Measurements from ENCODE around the gene KIF1B. TPM values are rescaled to one million over a fixed set of nuclear protein-coding genes. Genes with fewer than 3 reads are reported as not detected.

KIF1B gene
- total and polyA plus RNA-seq, 9 of the 15 experiments (the other 6 are each of a cell fraction or from before 2014, with no cell fraction given), result 2.8 to 19.8 (median 11.9) TPM

- FAIRE-seq (no peak), ATAC-seq (no peak; the same call in 2 of the 3 replicates), DNase-seq (ENCODE audit: extremely low read depth in 1 of 4, low spot score in 3 of 4) (no peak)
- ChIA-PET POLR2A (interaction anchor here (0.6 to 1.8 kb wide), 2 partner anchors 11 to 23 kb away, joined by 3 to 7 read pairs; no protein-coding TSS in a partner anchor), CTCF (ENCODE audit: low intra/inter-chr PET ratio) (no interaction called here)
- no peak overlapping the region for H3K4me2 ChIP-seq (ENCODE audit: insufficient read depth, low read length)
- no peaks in the 10 kb centered on the region for H4K20me1 ChIP-seq (replicated peaks; ENCODE audit: control insufficient read depth, insufficient read depth, low read length)
- no TSS peak for BruUV-seq (replicated peaks)
- no peak overlapping the region for H2AFZ ChIP-seq (ENCODE audit: low read depth, low read length)
- in situ Hi-C loops (cut with MboI) (no loop called here), intact Hi-C loops (cut with micrococcal nuclease) (no loop called here)
- TF ChIP-seq RBFOX2 (IDR thresholded peaks at IDR 0.05; ENCODE audit: low read depth, low read length) (no peak), DPF2 (IDR thresholded peaks at IDR 0.05) (no peak)
- no peaks in the 10 kb centered on the region; a peak in 1 of 5 replicates for H3K4me1 ChIP-seq (replicated peaks in 1 of 2; ENCODE audit: control insufficient read depth in 2 of 2, insufficient read depth in 2 of 2, low read length in 2 of 2)
- H3K4me3 ChIP-seq, result no peak overlapping the region
- no peak overlapping the region for H3K9ac ChIP-seq (ENCODE audit: insufficient read depth in 1 of 2, low read depth in 2 of 2, low read length in 2 of 2)
- H3K27ac ChIP-seq (ENCODE audit: extremely low read depth, low read depth, low read length), result no peak overlapping the region
- peaks cover 7% of the 10 kb centered on the region; the same call in 1 of the 3 replicates for H3K79me2 ChIP-seq (ENCODE audit: control insufficient read depth, insufficient read depth, low read length)
- H3K27me3 ChIP-seq (ENCODE audit: control insufficient read depth in 2 of 2, insufficient read depth in 2 of 2, low read length in 2 of 2), result no peaks in the 10 kb centered on the region
- WGBS (ENCODE audit: insufficient coverage, low coverage, missing lambda C conversion rate), result 52% methylated on average over 2 of the region's 2 CpGs
- H3K9me1 ChIP-seq (ENCODE audit: control insufficient read depth, insufficient read depth, low read length), result no peaks in the 10 kb centered on the region
- H3K9me3 ChIP-seq (replicated peaks; ENCODE audit: control insufficient read depth, insufficient read depth, low read depth, low read length), result no peaks in the 10 kb centered on the region
- H3K36me3 ChIP-seq (ENCODE audit: control insufficient read depth, insufficient read depth, low read length), result no peaks in the 10 kb centered on the region
These were observed 18.2 kb downstream of the KIF1B start for GRCh38 chr1:10228528-10228927.

GRCh38 chr1:10229903-10230302 is 19.5 kb downstream of the KIF1B start:
- no peaks in the 10 kb centered on the region; a peak in 1 of 5 replicates for H3K4me1 ChIP-seq (replicated peaks in 1 of 2; ENCODE audit: control insufficient read depth in 2 of 2, insufficient read depth in 2 of 2, low read length in 2 of 2)
- H3K9me3 ChIP-seq (replicated peaks; ENCODE audit: control insufficient read depth, insufficient read depth, low read depth, low read length), result no peaks in the 10 kb centered on the region
- H3K27me3 ChIP-seq (ENCODE audit: control insufficient read depth in 2 of 2, insufficient read depth in 2 of 2, low read length in 2 of 2), result no peaks in the 10 kb centered on the region
- H3K79me2 ChIP-seq (ENCODE audit: control insufficient read depth, insufficient read depth, low read length), result peaks cover 7% of the 10 kb centered on the region; the same call in 1 of the 3 replicates
- DNase-seq (ENCODE audit: extremely low read depth in 1 of 4, low spot score in 3 of 4) (no peak), FAIRE-seq (no peak), ATAC-seq (no peak)
- no TSS peak for BruUV-seq (replicated peaks)
- intact Hi-C loops (cut with micrococcal nuclease), result no loop called here
- ChIA-PET POLR2A (no interaction called here), CTCF (ENCODE audit: low intra/inter-chr PET ratio) (no interaction called here)
- no peak overlapping the region for H3K27ac ChIP-seq (ENCODE audit: extremely low read depth, low read depth, low read length)
- no peaks in the 10 kb centered on the region for H3K9me1 ChIP-seq (ENCODE audit: control insufficient read depth, insufficient read depth, low read length)
- WGBS (ENCODE audit: insufficient coverage, low coverage, missing lambda C conversion rate), result 58% methylated on average over 4 of the region's 5 CpGs
- no peak overlapping the region for H2AFZ ChIP-seq (ENCODE audit: low read depth, low read length)
- H3K36me3 ChIP-seq (ENCODE audit: control insufficient read depth, insufficient read depth, low read length), result no peaks in the 10 kb centered on the region
- no peak overlapping the region for H3K4me2 ChIP-seq (ENCODE audit: insufficient read depth, low read length)
- in situ Hi-C loops (cut with MboI), result no loop called here
- H3K9ac ChIP-seq (ENCODE audit: insufficient read depth in 1 of 2, low read depth in 2 of 2, low read length in 2 of 2), result no peak overlapping the region
- no peaks in the 10 kb centered on the region for H4K20me1 ChIP-seq (replicated peaks; ENCODE audit: control insufficient read depth, insufficient read depth, low read length)
- H3K4me3 ChIP-seq, result no peak overlapping the region
- TF ChIP-seq USF1 (CRISPR knock-in tag; IDR thresholded peaks at IDR 0.05), result no peak
- TF ChIP-seq COPS2 (conservative IDR thresholded peaks at IDR 0.05), result no peak
- TF ChIP-seq ZNF431 (CRISPR knock-in tag; IDR thresholded peaks at IDR 0.05), result no peak
- no peak for TF ChIP-seq GMEB1 (CRISPR knock-in tag; IDR thresholded peaks at IDR 0.05)
- no peak for TF ChIP-seq THRB (CRISPR knock-in tag; conservative IDR thresholded peaks at IDR 0.05)
- no peak for TF ChIP-seq RFX5 (IDR thresholded peaks at IDR 0.05; ENCODE audit: low read depth, low read length)
- TF ChIP-seq SMARCC2 (IDR thresholded peaks at IDR 0.05; ENCODE audit: low read depth), result no peak
- TF ChIP-seq TAF15 (IDR thresholded peaks at IDR 0.05; ENCODE audit: low read depth, low read length), result no peak
- no peak for TF ChIP-seq KAT8 (IDR thresholded peaks at IDR 0.05; ENCODE audit: low read depth)
- no peak for TF ChIP-seq RBM15 (IDR thresholded peaks at IDR 0.05; ENCODE audit: insufficient read depth, low read length)
- TF ChIP-seq PHF21A (IDR thresholded peaks at IDR 0.05; ENCODE audit: borderline replicate concordance, low read depth), result no peak
- no peak for TF ChIP-seq NR3C1 (CRISPR knock-in tag; IDR thresholded peaks at IDR 0.05)
